Pancreas (tissue), 10 donors: Measurements from ENCODE around the gene GOLGA6L2. TPM values are rescaled to one million over a fixed set of nuclear protein-coding genes. Genes with fewer than 3 reads are reported as not detected.
"Not testable (repeated sequence)": the region's sequence is repeated elsewhere in the genome, so short reads cannot be mapped to it uniquely, and the experiment has no call there.

Source experiments
- ATAC-seq, 4 donors: fragments of 200-7000 bp; cut with Tn5 transposase; one replicate each; pipeline versions ENCODE4 v1.8.0 to v1.9.1; 2020; ENCODE audit warnings: mild to moderate bottlenecking in 4 of 4, moderate library complexity in 4 of 4
- DNase-seq, 6 donors: peaks; one replicate each; pipeline ENCODE4 v3.0.0-alpha.2; 2020
- FAIRE-seq: peaks from 2 replicates; lab custom pipeline; 2012; peaks lifted over from hg19 to GRCh38; lab: Jason Lieb, UNC
- H3K27ac ChIP-seq, 4 donors: fragments of 200-600 bp; sonication (generic); 1 replicate in 3 of 4; 2 replicates in 1 of 4; pipeline versions ENCODE4 v1.5.0 to v1.8.0; 2020
- H3K27me3 ChIP-seq, 4 donors: fragments of 200-600 bp; one replicate each; pipeline ENCODE4 v1.8.0; 2021
- H3K36me3 ChIP-seq, 3 donors: fragments of 200-600 bp; sonication (generic) in 1 of 3; one replicate each; pipeline versions ENCODE4 v1.5.0 to v1.8.0; 2020 to 2021
- H3K4me1 ChIP-seq, 3 donors: fragments of 200-600 bp; one replicate each; pipeline ENCODE4 v1.8.0; 2021
- H3K4me3 ChIP-seq, 4 donors: fragments of 200-600 bp; sonication (generic) in 2 of 4; one replicate each; pipeline versions ENCODE4 v1.5.0 to v1.8.0; 2020 to 2021
- H3K9me3 ChIP-seq, 4 donors: fragments of 200-600 bp; one replicate each; pipeline ENCODE4 v1.8.0; 2021
- WGBS, 2 donors: extraction: QIAGEN DNeasy Blood & Tissue Kit; methylation state at CpG; one replicate each; pipeline ENCODE4 v1.1.7; 2013; 5-methylcytosine and 5-hydroxymethylcytosine counted together
- intact Hi-C, 3 donors: fragments of 100-400 bp; cut with DNase I; formaldehyde crosslinking; loops; one replicate each; pipeline versions ENCODE4 v1.11.1 to v1.14.2; 2022
- polyA plus RNA-seq, 2 donors: library from polyadenylated mRNA; stranded (reverse); fragments of 200-250 nt; gene quantifications; one replicate each; pipeline ENCODE4 v1.2.3, GENCODE V29; 2013
- total RNA-seq, 6 donors: library from RNA; stranded (reverse); fragmentation: NEBNext Ultra II Directional in 4 of 6; extraction: Animal tissue kit (Norgen Biotek cat#: 25700) in 4 of 6; gene quantifications; one replicate each; pipeline versions ENCODE4 v1.2.1 to v1.2.4, GENCODE V29; 2021 to 2023
- TF ChIP-seq, protein P1 (sequence below), 4 donors: fragments of 200-600 bp; sonication (generic) in 3 of 4; IDR thresholded peaks; one replicate each; pipeline versions ENCODE4 v1.5.0 to v1.8.0; 2021; ENCODE audit warnings: antibody characterized with exemption in 4 of 4
- donor health status: healthy with polysubstance abuse.
- donor health status: DM: no; HTN: no; CAD: no; lungs with moderate emphysema.
- donor health status: DM: no; HTN: no; CAD: no.
- donor health status: control.
- donor health status: control.
- donor health status: Bipolar disorder and iron deficiency.
- donor health status: DM: yes; HTN: yes; CAD: no.
- donor health status: DM: no; HTN: no; CAD: no.
- donor health status: DM: no; HTN: no; CAD: no.
- donor health status: DM: yes; HTN: yes; CAD: no.

The GOLGA6L2 gene
- total and polyA plus RNA-seq, 8 donors = 0.02 TPM; not detected in 7

DNA sequence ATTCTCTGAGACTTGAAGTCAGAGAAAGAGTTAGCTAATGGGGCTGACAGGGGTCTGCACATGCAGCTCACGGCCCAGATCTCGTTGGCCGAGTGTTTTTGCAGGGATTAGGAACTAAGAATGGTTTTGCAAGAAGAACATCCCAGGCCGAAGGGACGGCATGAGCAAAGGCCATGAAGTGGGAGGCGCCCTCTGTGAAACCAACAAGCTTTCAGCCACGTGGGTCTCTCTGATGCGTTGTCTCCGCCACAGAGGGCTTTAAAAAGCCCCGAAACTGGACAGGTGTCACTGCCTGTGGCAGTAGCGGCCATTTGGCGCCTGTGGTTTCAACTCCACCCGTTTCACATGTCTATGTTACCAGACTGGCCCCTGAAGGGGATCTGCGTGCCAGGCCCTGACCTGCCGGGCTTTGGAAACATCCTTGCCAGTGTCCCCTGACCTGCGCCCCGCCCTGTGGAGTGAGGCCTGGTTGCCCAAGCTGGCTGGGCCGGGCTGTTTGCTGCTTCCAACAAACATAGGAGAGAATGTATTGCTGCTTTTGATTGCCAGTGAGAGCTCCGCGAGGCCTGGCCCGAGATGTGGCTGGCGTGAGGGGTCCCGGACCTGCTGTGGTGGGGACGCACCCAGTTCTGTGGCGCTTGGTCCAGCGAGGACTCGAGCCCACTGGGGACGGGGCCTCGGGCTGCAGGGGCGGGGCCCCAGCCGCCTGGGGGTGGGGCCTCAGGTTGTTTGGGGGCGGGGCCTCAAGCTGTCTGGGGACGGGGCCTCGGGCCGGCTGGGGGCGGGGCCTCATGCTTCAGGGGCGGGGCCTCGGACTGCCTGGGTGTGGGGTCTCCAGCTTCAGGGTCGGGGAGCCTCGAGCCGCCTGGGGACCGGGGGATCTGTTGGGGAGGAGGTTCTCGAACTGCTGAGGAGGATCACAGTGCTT is 30.4 kb downstream of the GOLGA6L2 start:
- no peak overlapping the region for H3K4me3 ChIP-seq
- H3K27ac ChIP-seq = no peak overlapping the region
- H3K27me3 ChIP-seq = no peaks in the 10 kb centered on the region
- no peaks in the 10 kb centered on the region for H3K4me1 ChIP-seq
- H3K9me3 ChIP-seq = no peaks in the 10 kb centered on the region
- intact Hi-C loops = no loop called here
- FAIRE-seq (no peak), DNase-seq (no peak), ATAC-seq (no peak)
- TF ChIP-seq, protein P1, sequence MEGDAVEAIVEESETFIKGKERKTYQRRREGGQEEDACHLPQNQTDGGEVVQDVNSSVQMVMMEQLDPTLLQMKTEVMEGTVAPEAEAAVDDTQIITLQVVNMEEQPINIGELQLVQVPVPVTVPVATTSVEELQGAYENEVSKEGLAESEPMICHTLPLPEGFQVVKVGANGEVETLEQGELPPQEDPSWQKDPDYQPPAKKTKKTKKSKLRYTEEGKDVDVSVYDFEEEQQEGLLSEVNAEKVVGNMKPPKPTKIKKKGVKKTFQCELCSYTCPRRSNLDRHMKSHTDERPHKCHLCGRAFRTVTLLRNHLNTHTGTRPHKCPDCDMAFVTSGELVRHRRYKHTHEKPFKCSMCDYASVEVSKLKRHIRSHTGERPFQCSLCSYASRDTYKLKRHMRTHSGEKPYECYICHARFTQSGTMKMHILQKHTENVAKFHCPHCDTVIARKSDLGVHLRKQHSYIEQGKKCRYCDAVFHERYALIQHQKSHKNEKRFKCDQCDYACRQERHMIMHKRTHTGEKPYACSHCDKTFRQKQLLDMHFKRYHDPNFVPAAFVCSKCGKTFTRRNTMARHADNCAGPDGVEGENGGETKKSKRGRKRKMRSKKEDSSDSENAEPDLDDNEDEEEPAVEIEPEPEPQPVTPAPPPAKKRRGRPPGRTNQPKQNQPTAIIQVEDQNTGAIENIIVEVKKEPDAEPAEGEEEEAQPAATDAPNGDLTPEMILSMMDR (IDR thresholded peaks at IDR 0.05) = no peak
- WGBS, 2 donors = 79 to 85% methylated on average over 38 to 43 of the region's 43 CpGs
- no peaks in the 10 kb centered on the region for H3K36me3 ChIP-seq

DNA sequence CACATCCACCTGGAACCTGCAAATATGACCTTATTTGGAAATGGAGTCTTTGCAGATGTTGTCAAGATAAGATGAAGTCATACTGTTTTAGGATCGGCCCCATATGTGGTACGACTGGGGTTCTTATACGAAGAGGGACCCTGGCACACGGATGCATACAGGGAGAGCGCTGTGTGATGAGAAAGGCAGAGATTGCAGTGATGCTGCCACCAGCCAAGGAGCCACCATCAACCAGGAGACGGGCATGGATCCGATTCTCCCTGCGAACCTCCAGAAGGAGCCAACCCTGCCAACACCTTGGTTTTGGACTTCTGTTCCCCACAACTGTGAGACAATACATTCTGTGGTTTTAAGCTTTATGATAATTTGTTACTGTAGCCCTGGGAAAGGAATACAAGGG is 31.2 kb downstream of the GOLGA6L2 start:
- FAIRE-seq, H3K36me3 ChIP-seq, H3K27me3 ChIP-seq, DNase-seq, ATAC-seq, H3K9me3 ChIP-seq, intact Hi-C loops, H3K4me3 ChIP-seq, H3K4me1 ChIP-seq, H3K27ac ChIP-seq: not testable (repeated sequence)
- 78 to 85% methylated on average over 8 of the region's 8 CpGs for WGBS, 2 donors

DNA sequence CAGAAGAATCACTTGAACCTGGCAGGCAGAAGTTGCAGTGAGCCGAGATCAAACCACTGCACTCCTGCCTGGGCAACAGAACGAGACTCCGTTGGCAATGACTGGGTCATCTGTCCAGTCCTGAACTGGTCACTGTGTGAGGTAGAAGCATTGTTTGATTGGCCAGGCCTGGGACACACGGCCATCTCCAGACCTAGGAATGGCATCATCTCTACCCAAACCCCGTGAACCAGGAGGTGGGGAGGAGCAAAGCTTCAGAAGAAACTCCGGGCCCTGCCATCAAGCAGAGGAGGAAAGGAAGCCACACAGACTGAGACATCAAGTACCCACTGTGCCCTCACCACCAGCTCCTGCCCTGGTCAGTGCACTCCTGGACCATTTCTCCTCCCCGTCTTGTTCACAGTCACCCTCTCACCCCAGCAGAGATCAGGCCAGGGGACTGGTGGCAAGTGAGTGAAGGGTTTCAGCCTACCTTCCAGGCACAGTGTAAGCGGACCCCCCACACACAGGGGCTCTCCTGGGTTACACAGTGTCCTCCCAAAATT is 31.6 kb downstream of the GOLGA6L2 start:
- TF ChIP-seq, protein P1 (IDR thresholded peaks at IDR 0.05) = no peak
- no peak for FAIRE-seq
- no peak for DNase-seq
- no peak overlapping the region for H3K27ac ChIP-seq
- intact Hi-C loops = no loop called here
- H3K27me3 ChIP-seq = no peaks in the 10 kb centered on the region
- 64 to 77% methylated on average over 7 to 8 of the region's 8 CpGs for WGBS, 2 donors
- no peaks in the 10 kb centered on the region for H3K4me1 ChIP-seq
- no peak for ATAC-seq
- H3K9me3 ChIP-seq = no peaks in the 10 kb centered on the region
- no peaks in the 10 kb centered on the region for H3K36me3 ChIP-seq
- no peak overlapping the region for H3K4me3 ChIP-seq

DNA sequence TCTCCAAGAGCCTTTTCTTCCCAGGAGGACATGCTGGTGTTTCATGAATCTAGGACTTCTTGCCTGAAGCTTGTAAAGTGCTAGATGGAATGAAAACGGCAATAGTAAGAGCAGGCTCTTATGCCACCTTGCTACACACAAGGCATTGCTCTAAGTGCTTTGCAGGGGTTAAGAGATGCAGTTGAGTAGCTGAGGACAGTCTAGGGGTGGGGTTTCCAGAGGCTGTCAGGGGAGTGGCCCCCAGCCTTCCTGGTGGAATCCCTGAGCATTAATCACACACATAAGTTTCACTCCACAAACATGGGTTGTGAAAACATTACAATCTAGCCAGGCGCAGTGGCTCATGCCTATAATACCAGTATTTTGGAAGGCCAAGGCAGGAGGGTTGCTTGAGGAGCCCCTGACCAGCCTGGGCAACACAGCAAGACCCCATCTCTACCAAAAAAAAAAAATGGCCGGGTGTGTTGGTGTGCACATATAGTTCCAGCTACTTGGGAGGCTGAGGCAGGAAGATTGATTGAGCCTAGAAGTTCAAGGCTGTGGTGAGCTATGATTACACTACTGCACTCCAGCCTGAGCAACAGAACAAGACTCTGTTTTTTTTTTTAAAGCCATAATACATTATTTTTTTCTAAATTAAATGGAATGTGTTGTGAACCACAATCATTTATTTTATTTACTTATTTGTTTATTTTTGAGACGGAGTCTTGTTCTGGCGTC is 34.0 kb downstream of the GOLGA6L2 start:
- H3K9me3 ChIP-seq, H3K4me3 ChIP-seq, H3K36me3 ChIP-seq, DNase-seq, ATAC-seq, FAIRE-seq, H3K27ac ChIP-seq, H3K4me1 ChIP-seq, H3K27me3 ChIP-seq, intact Hi-C loops: not testable (repeated sequence)
- 61 to 66% methylated on average over 5 of the region's 5 CpGs for WGBS, 2 donors

DNA sequence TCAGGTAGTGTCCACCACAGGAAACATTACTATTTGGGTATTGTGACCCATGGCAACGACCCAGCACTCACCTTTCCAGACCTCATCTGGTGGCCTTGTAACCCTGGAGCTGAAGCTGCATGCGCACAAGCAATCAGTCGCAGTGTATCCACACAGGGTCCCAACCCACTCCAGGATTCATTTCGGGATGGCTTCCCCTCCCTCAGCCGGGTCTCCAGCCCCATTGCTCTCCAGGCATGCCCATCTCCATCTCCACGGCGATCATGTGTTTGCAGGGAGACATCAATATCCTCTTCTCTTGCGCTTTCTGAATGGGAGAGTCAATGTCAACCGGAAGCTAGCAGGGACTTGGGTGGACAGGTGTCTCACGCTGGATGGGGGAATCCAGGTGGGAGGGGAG is 35.2 kb downstream of the GOLGA6L2 start:
- DNase-seq (no peak), ATAC-seq (no peak), FAIRE-seq (no peak)
- H3K27ac ChIP-seq = no peak overlapping the region
- intact Hi-C loops = no loop called here
- no peaks in the 10 kb centered on the region for H3K27me3 ChIP-seq
- no peaks in the 10 kb centered on the region for H3K36me3 ChIP-seq
- WGBS, 2 donors = 64 to 69% methylated on average over 10 of the region's 10 CpGs
- H3K4me1 ChIP-seq = no peaks in the 10 kb centered on the region
- TF ChIP-seq, protein P1 (IDR thresholded peaks at IDR 0.05) = no peak
- H3K4me3 ChIP-seq = no peak overlapping the region
- no peaks in the 10 kb centered on the region for H3K9me3 ChIP-seq
